ENCODE data around the gene FCN1. TPM values are rescaled to one million over a fixed set of nuclear protein-coding genes. Genes with fewer than 3 reads are reported as not detected.
"Not testable (repeated sequence)": the region's sequence is repeated elsewhere in the genome, so short reads cannot be mapped to it uniquely, and the experiment has no call there.

FCN1 gene
- total RNA-seq, 1 donor from 2014 or later, result not detected

- Mint-ChIP-seq H3K27ac (no peak overlapping the region), H3K9me3 (no peaks in the 10 kb centered on the region), H3K36me3 (ENCODE audit: low read depth) (no peaks in the 10 kb centered on the region), H3K4me1 (ENCODE audit: low read depth) (no peaks in the 10 kb centered on the region), H3K4me3 (no peak overlapping the region), H3K27me3 (ENCODE audit: insufficient read depth) (no peaks in the 10 kb centered on the region)
- intact Hi-C loops (cut with micrococcal nuclease), result no loop called here
- DNase-seq (ENCODE audit: low spot score), result no peak
These were observed 42.2 kb upstream of the FCN1 start for GRCh38 chr9:134959971-134960310.

GRCh38 chr9:134959126-134959970 lies 41.6 kb upstream of the FCN1 start:
- H3K36me3 Mint-ChIP-seq (ENCODE audit: low read depth), result no peaks in the 10 kb centered on the region

GRCh38 chr9:134957945-134958227 lies 40.2 kb upstream of the FCN1 start:
- H3K36me3 Mint-ChIP-seq (ENCODE audit: low read depth), result no peaks in the 10 kb centered on the region
- no peak overlapping the region for H3K27ac Mint-ChIP-seq
- no peak for DNase-seq (ENCODE audit: low spot score)
- H3K4me1 Mint-ChIP-seq (ENCODE audit: low read depth), result no peaks in the 10 kb centered on the region
- no peak overlapping the region for H3K4me3 Mint-ChIP-seq
- H3K27me3 Mint-ChIP-seq (ENCODE audit: insufficient read depth), result no peaks in the 10 kb centered on the region
- no peaks in the 10 kb centered on the region for H3K9me3 Mint-ChIP-seq
- intact Hi-C loops (cut with micrococcal nuclease), result no loop called here

More at GRCh38 chr9:134959126-134959970, 41.6 kb upstream of the FCN1 start:
- Mint-ChIP-seq H3K27me3 (ENCODE audit: insufficient read depth) (no peaks in the 10 kb centered on the region), H3K4me1 (ENCODE audit: low read depth) (no peaks in the 10 kb centered on the region), H3K27ac (no peak overlapping the region), H3K9me3 (no peaks in the 10 kb centered on the region), H3K4me3 (no peak overlapping the region)
- intact Hi-C loops (cut with micrococcal nuclease), result no loop called here
- no peak for DNase-seq (ENCODE audit: low spot score)

- Mint-ChIP-seq H3K36me3 (ENCODE audit: low read depth) (no peaks in the 10 kb centered on the region), H3K27me3 (ENCODE audit: insufficient read depth) (no peaks in the 10 kb centered on the region), H3K27ac (no peak overlapping the region), H3K4me3 (no peak overlapping the region), H3K4me1 (ENCODE audit: low read depth) (no peaks in the 10 kb centered on the region), H3K9me3 (no peaks in the 10 kb centered on the region)
- intact Hi-C loops (cut with micrococcal nuclease), result no loop called here
- DNase-seq (ENCODE audit: low spot score), result no peak
These were observed 39.6 kb upstream of the FCN1 start for GRCh38 chr9:134957165-134957944.

- H3K36me3 Mint-ChIP-seq (ENCODE audit: low read depth); H3K27me3 Mint-ChIP-seq (ENCODE audit: insufficient read depth); H3K4me3 Mint-ChIP-seq; DNase-seq (ENCODE audit: low spot score); H3K27ac Mint-ChIP-seq; intact Hi-C loops (cut with micrococcal nuclease); H3K9me3 Mint-ChIP-seq; H3K4me1 Mint-ChIP-seq (ENCODE audit: low read depth): not testable (repeated sequence)
These were observed 38.7 kb upstream of the FCN1 start for GRCh38 chr9:134956387-134956786.

GRCh38 chr9:134955801-134956200 lies 38.1 kb upstream of the FCN1 start:
- Mint-ChIP-seq H3K36me3 (ENCODE audit: low read depth) (no peaks in the 10 kb centered on the region), H3K27ac (no peak overlapping the region), H3K9me3 (no peaks in the 10 kb centered on the region), H3K4me1 (ENCODE audit: low read depth) (no peaks in the 10 kb centered on the region), H3K4me3 (no peak overlapping the region), H3K27me3 (ENCODE audit: insufficient read depth) (no peaks in the 10 kb centered on the region)
- intact Hi-C loops (cut with micrococcal nuclease), result no loop called here
- no peak for DNase-seq (ENCODE audit: low spot score)

- no peak for DNase-seq (ENCODE audit: low spot score)
- H3K36me3 Mint-ChIP-seq (ENCODE audit: low read depth), result no peaks in the 10 kb centered on the region
- H3K27me3 Mint-ChIP-seq (ENCODE audit: insufficient read depth), result no peaks in the 10 kb centered on the region
- H3K9me3 Mint-ChIP-seq, result no peaks in the 10 kb centered on the region
- no peak overlapping the region for H3K27ac Mint-ChIP-seq
- no peak overlapping the region for H3K4me3 Mint-ChIP-seq
- intact Hi-C loops (cut with micrococcal nuclease), result no loop called here
- H3K4me1 Mint-ChIP-seq (ENCODE audit: low read depth), result no peaks in the 10 kb centered on the region
These were observed 37.4 kb upstream of the FCN1 start for GRCh38 chr9:134955156-134955555.

- intact Hi-C loops (cut with micrococcal nuclease), result no loop called here
- Mint-ChIP-seq H3K36me3 (ENCODE audit: low read depth) (no peaks in the 10 kb centered on the region), H3K27ac (no peak overlapping the region), H3K4me1 (ENCODE audit: low read depth) (no peaks in the 10 kb centered on the region), H3K4me3 (no peak overlapping the region), H3K27me3 (ENCODE audit: insufficient read depth) (no peaks in the 10 kb centered on the region), H3K9me3 (no peaks in the 10 kb centered on the region)
- DNase-seq (ENCODE audit: low spot score), result no peak
These were observed 34.3 kb upstream of the FCN1 start for GRCh38 chr9:134951994-134952393.

GRCh38 chr9:134951461-134951860 lies 33.7 kb upstream of the FCN1 start:
- H3K27me3 Mint-ChIP-seq (ENCODE audit: insufficient read depth), result no peaks in the 10 kb centered on the region
- H3K36me3 Mint-ChIP-seq (ENCODE audit: low read depth), result no peaks in the 10 kb centered on the region
- no peak for DNase-seq (ENCODE audit: low spot score)
- no peaks in the 10 kb centered on the region for H3K4me1 Mint-ChIP-seq (ENCODE audit: low read depth)
- H3K9me3 Mint-ChIP-seq, result no peaks in the 10 kb centered on the region
- no peak overlapping the region for H3K4me3 Mint-ChIP-seq
- H3K27ac Mint-ChIP-seq, result no peak overlapping the region
- intact Hi-C loops (cut with micrococcal nuclease), result no loop called here

GRCh38 chr9:134950386-134951210 lies 32.9 kb upstream of the FCN1 start:
- H3K36me3 Mint-ChIP-seq (ENCODE audit: low read depth), result no peaks in the 10 kb centered on the region
- no peaks in the 10 kb centered on the region for H3K27me3 Mint-ChIP-seq (ENCODE audit: insufficient read depth)
- intact Hi-C loops (cut with micrococcal nuclease), result no loop called here
- no peaks in the 10 kb centered on the region for H3K9me3 Mint-ChIP-seq
- no peak for DNase-seq (ENCODE audit: low spot score)
- H3K4me3 Mint-ChIP-seq, result no peak overlapping the region
- H3K4me1 Mint-ChIP-seq (ENCODE audit: low read depth), result no peaks in the 10 kb centered on the region
- no peak overlapping the region for H3K27ac Mint-ChIP-seq

GRCh38 chr9:134949681-134950385 lies 32.1 kb upstream of the FCN1 start:
- H3K9me3 Mint-ChIP-seq, result no peaks in the 10 kb centered on the region
- H3K4me1 Mint-ChIP-seq (ENCODE audit: low read depth), result no peaks in the 10 kb centered on the region
- DNase-seq (ENCODE audit: low spot score), result no peak
- no peaks in the 10 kb centered on the region for H3K27me3 Mint-ChIP-seq (ENCODE audit: insufficient read depth)
- no peak overlapping the region for H3K4me3 Mint-ChIP-seq
- intact Hi-C loops (cut with micrococcal nuclease), result no loop called here
- H3K27ac Mint-ChIP-seq, result no peak overlapping the region
- no peaks in the 10 kb centered on the region for H3K36me3 Mint-ChIP-seq (ENCODE audit: low read depth)

- Mint-ChIP-seq H3K4me1 (ENCODE audit: low read depth) (no peaks in the 10 kb centered on the region), H3K4me3 (no peak overlapping the region), H3K27ac (no peak overlapping the region), H3K27me3 (ENCODE audit: insufficient read depth) (no peaks in the 10 kb centered on the region), H3K9me3 (no peaks in the 10 kb centered on the region), H3K36me3 (ENCODE audit: low read depth) (no peaks in the 10 kb centered on the region)
- intact Hi-C loops (cut with micrococcal nuclease), result no loop called here
- DNase-seq (ENCODE audit: low spot score), result no peak
These were observed 30.4 kb upstream of the FCN1 start for GRCh38 chr9:134948149-134948548.
